ENCODE data around the gene ANKRD11.
A peak's percentile ranks its signal among the peaks of the same experiment; 100 is the strongest.
"Not testable (repeated sequence)": the region's sequence is repeated elsewhere in the genome, so short reads cannot be mapped to it uniquely, and the experiment has no call there.

The ANKRD11 gene

DNA sequence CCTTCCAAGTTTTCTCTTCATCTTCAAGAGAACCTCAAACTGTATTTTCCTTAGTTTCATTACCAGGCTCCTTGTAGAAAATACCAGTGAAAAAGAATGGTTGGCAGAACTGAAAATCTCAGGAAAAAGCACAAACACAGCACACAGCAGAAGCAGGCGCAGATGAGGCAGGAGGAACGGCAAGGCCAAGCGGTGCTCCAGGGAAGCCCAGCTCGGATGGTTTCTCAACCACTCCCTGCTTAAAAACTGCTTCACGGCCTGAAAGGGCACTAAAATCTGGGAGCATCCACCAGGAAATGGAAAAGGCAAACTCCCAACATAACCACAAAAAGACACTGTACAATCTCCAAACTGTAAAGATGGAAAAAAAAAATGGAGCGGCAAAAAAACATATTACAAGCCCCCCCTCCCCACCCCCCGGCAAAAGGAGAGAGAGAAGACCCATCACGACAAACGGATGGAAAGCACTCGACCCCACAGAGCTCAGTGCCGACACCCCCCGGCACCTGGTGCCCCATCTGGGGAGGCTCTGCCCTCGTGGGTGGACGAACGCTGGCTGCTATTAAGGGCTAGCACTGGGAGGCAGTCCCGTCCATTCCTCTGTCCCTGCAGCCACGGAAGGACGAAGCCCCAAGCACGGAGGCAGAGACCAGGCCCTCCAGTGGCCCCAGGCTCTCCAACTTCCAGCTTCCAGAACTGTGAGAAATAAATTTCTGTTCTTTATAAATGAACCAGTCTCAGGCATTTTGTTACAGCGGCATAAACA lies 145.3 kb downstream of the ANKRD11 start:
- no peak for DNase-seq (ENCODE audit: low read depth)

DNA sequence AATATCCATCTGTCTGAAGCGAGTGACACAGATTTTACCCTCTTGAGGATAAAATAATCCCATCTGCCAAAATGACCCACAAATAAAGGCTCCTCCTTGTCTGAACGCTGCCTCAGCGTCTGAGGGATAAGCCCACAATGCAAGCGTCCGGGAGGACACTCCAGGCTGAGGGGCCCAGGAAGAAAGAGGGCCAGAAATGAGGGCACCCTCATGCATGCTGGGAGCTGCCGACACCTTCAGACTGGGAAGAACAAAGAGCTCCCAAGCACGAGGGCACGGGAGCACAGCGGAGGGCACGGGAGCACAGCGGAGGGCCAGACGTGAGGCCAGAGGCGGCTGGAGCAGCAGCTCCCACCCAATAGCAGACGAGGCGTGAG lies 145.9 kb downstream of the ANKRD11 start:
- DNase-seq (ENCODE audit: low read depth), result no peak

DNA sequence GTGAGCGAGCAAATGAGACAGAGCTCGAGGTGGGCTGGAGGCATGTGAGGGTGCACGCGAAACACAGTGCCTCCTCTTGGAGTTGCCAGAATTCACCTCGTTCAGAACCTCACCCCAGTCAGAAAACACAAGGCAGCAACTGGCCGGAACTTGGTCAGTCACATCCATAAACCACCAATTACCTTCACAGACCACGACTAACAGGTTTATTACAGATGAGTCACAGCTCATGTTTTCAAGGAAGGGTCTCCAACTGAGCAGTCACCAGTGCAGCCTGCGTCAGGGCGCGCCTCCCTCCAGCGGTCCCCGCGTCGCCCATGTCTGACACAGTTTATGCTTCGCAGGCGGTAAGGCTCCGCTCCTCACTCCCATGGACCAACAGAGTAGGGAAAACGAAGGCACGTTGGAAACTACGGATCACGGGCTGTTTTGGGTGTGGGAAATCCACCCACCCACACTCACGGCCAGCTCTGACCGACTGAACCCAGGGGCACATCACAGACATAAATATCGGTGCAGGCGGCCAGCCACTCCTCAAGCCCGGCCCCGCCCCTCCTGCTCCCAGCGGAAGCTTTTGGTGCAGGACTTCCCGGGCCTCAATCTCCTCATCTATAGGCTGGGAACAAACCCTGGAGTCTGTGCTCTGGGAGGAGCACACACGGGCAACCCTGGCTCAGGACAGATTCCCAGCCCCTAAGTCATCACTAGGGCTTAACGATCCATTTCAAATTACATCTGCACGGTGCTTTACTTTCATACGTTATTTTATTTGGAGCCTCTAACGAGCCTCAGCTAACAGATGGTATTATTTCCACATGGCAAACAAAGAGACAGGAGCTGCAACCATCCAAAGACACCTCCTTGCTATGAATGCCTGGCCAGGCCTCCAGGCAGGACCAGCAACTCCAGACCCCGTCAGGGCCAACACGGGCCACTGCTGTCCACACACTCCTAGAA lies 146.6 kb downstream of the ANKRD11 start:
- peak; percentile 47 for DNase-seq (ENCODE audit: low read depth)

- DNase-seq (ENCODE audit: low read depth), result no peak
Observed at GRCh38 chr16:89341697-89342694, 148.4 kb downstream of the ANKRD11 start.

GRCh38 chr16:89341279-89341678 lies 149.1 kb downstream of the ANKRD11 start:
- DNase-seq (ENCODE audit: low read depth), result no peak

- DNase-seq (ENCODE audit: low read depth), result no peak
Observed at GRCh38 chr16:89338863-89339262, 151.5 kb downstream of the ANKRD11 start.

GRCh38 chr16:89337965-89338364 lies 152.4 kb downstream of the ANKRD11 start:
- DNase-seq (ENCODE audit: low read depth), result no peak

GRCh38 chr16:89335803-89336485 lies 154.4 kb downstream of the ANKRD11 start:
- no peak for DNase-seq (ENCODE audit: low read depth)

- no peak for DNase-seq (ENCODE audit: low read depth)
Observed at GRCh38 chr16:89334988-89335802, 155.2 kb downstream of the ANKRD11 start.

- DNase-seq (ENCODE audit: low read depth), result no peak
Observed at GRCh38 chr16:89334461-89334860, 155.9 kb downstream of the ANKRD11 start.

DNA sequence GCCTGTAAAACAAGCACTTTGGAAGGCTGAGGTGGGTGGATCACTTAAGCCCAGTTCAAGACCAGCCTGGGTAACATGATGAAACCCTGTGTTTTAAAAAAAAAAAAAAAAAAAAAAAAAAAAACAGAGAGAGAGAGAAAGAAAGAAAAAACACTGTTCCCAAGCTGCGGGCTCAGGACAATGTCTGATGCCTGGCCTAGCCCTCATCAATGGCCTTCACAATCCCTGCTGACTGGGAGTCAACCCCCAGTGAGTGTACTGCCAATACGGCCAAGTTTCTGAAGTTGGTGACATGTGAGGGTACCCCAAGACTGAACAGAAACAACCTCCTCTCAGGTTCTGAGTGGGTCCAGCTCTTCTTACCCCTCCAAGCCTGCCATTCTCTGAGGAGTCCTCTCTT lies 156.3 kb downstream of the ANKRD11 start:
- no peak for DNase-seq (ENCODE audit: low read depth)

- peak; percentile 93 for DNase-seq (ENCODE audit: low read depth)
Observed at GRCh38 chr16:89333401-89334001, 156.9 kb downstream of the ANKRD11 start.

DNA sequence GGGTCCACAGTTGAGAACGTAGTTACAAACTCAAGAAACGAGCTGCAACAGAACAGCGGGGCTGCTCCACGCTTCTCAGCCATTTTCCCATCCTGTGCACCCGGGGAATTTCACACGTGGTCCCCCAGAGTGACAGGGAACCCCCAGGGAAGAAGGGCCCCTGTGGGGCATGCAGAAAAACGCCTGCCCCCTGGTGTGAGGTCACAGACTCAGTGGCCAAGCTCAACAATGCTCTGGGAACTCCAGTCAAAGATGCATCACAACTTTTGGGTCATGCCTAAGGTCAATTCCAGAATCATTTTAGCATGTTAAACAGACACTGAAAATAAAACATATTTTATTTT lies 157.5 kb downstream of the ANKRD11 start:
- no peak for DNase-seq (ENCODE audit: low read depth)

GRCh38 chr16:89332243-89332901 lies 158.0 kb downstream of the ANKRD11 start:
- DNase-seq (ENCODE audit: low read depth), result no peak

DNA sequence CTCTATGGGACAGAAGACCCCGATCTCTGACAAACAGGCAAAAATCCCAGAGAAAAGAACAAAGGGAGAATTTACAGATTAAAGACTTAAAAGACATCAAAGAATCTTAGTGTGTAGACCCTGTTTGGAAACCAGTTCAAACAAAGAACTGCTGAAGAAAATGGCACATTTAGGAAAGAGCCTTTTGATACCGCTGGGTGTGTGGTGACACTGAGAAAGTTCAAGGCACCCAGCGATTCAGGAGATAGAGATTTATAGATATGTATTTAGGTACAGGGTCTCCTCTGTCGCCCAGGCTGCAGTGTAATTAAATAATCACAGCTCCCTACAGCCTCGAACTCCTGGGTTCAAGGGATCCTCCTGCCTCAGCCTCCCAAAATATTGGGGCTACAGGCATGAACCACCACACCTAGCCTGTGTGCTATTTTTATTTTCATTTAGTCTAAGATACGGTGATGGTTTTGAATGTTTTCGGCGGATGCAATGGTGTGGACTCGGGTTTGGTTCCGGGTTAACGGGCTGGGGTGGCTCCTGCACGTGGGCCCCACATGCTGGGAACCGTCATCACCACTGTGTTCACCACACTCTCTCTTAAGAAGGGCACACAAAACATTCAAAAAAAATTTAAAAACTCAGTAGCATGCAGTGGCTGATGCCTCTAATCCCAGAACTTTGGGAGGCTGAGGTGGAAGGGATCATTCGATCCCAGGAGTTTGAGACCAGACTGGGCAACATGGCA lies 158.8 kb downstream of the ANKRD11 start:
- DNase-seq (ENCODE audit: low read depth), result no peak

DNA sequence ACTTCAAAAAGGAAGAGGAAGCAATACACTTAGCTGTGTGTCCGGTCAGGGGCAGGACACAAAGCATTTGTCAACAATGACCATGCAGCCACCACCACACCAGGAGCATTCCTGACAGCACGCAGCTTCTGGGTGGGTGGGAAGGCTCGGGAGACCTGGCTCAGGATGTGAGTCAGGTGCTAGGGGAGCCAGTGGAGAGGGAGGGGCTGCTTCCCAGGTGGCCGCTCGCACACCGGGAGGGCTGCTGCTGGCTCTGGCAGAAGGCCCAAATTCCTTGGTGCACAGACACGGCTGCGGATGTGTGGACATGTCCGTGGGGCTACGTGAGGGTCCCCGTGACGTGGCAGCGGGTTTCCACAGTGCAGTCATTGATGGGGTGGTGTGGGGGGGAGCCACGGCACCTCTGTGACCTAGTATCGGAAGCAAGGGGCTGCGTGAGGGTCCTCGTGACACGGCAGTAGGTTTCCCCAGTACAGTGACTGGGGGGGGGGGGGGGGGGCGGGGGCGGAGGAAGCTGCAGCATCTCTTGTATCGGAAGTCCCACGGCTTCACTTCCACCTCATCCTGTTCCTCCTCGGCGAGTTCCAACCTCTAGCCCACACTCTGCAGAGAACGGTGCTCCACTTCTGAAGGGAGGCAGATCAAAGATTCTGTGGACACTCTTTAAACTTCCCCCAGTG lies 160.0 kb downstream of the ANKRD11 start:
- DNase-seq (ENCODE audit: low read depth), result no peak

DNA sequence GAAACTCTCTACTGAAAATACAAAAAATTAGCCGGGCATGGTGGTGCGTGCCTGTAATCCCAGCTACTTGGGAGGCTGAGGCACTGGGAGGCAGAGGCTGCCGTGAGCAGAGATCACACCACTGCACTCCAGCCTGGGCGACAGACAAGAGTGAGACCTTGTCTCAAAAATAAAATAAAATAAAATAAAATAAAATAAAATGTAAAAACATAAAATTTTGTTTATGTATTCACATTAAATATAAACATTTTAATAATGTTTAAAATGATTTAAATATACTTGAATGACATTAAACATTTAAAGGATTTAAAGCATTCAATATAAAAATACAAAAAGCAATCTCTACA lies 160.6 kb downstream of the ANKRD11 start:
- not testable (repeated sequence) for DNase-seq (ENCODE audit: low read depth)

Data from amniotic epithelial cell (primary cell).